K562 (cell line): ENCODE results near the gene ANAPC16. TPM values are rescaled to one million over a fixed set of nuclear protein-coding genes. Genes with fewer than 3 reads are reported as not detected.

ENCODE experiments used
- ESRRB ChIP-seq: fragments of 250-450 bp; sonication (Bioruptor Pico); IDR thresholded peaks from 2 replicates; pipeline ENCODE4 v1.5.0; 2020; ENCODE audit warnings: mild to moderate bottlenecking, moderate library complexity, borderline replicate concordance
- HSF4 ChIP-seq: fragments of 250-450 bp; sonication (Bioruptor Pico); IDR thresholded peaks from 2 replicates; pipeline ENCODE4 v2.1.2; 2022; ENCODE audit warnings: mild to moderate bottlenecking, moderate library complexity, borderline replicate concordance
- ILK ChIP-seq: fragments of 450-650 bp; IDR thresholded peaks from 2 replicates; pipeline ENCODE4 v1.6.1; 2016; ENCODE audit warnings: missing genetic modification characterization, low read depth, mild to moderate bottlenecking, missing compliant biosample characterization, moderate library complexity, borderline replicate concordance
- NFIX ChIP-seq: fragments of 250-450 bp; sonication (Bioruptor Pico); IDR thresholded peaks from 2 replicates; pipeline ENCODE4 v1.4.0; 2020; ENCODE audit warnings: low read depth, mild to moderate bottlenecking, moderate library complexity
- POLR2G ChIP-seq: fragments of 200-400 bp; formaldehyde crosslinking; IDR thresholded peaks from 2 replicates; pipeline ENCODE4 v1.6.1; 2017; ENCODE audit warnings: low read depth, mild to moderate bottlenecking, antibody characterized with exemption, low read length, moderate library complexity
- PURB ChIP-seq: sonication (generic); formaldehyde crosslinking; IDR thresholded peaks from 2 replicates; pipeline ENCODE4 v1.9.0; 2021; ENCODE audit warnings: low read depth, mild to moderate bottlenecking, missing genetic modification reagents
- RBM34 ChIP-seq: fragments of 200-400 bp; formaldehyde crosslinking; IDR thresholded peaks from 2 replicates; pipeline ENCODE4 v1.6.1; 2018; ENCODE audit warnings: low read length, borderline replicate concordance; ENCODE audit not compliant: insufficient read depth
- ZBTB1 ChIP-seq: sonication (generic); formaldehyde crosslinking; IDR thresholded peaks from 2 replicates; pipeline ENCODE4 v1.8.1; 2023; ENCODE audit warnings: missing genetic modification reagents, low read depth, mild to moderate bottlenecking, borderline replicate concordance
- ZNF165 ChIP-seq: fragments of 250-450 bp; sonication (Bioruptor Pico); IDR thresholded peaks from 2 replicates; pipeline ENCODE4 v1.4.0; 2020; ENCODE audit warnings: borderline replicate concordance
- ZNF224 ChIP-seq: sonication (generic); formaldehyde crosslinking; IDR thresholded peaks from 2 replicates; pipeline ENCODE4 v1.8.0; 2022; ENCODE audit warnings: mild to moderate bottlenecking, missing genetic modification reagents
- ZNF586 ChIP-seq: fragments of 450-650 bp; formaldehyde crosslinking; conservative IDR thresholded peaks from 2 replicates; pipeline ENCODE4 v1.4.0; 2020; ENCODE audit warnings: mild to moderate bottlenecking, moderate library complexity
- polyA plus RNA-seq, 8 experiments: library from polyadenylated mRNA; depleted of rRNA in 4 of 8; stranded (reverse) in 5 of 8; unstranded in 3 of 8; fragments of >200 nt; fragmentation: Nextera tagmentation in 2 of 8; fragmentation: Illumina TruSeq in 1 of 8; extraction: Ambion mirVana in 2 of 8; extraction: Trizol in 1 of 8; gene quantifications; 2 replicates each; pipeline versions ENCODE4 v1.2.1 to v1.2.3, GENCODE V29; 2011 to 2014; ENCODE audit warnings: inconsistent platforms in 1 of 8, missing spikeins in 1 of 8
- total RNA-seq, 7 experiments: library from RNA; depleted of rRNA in 6 of 7; stranded (reverse); fragments of >200 nt in 6 of 7; fragmentation: Illumina TruSeq in 2 of 7; extraction: Trizol in 2 of 7; gene quantifications; 2 replicates each; pipeline versions ENCODE4 v1.2.1 to v1.2.3, GENCODE V29; 2011 to 2021; ENCODE audit warnings: low replicate concordance in 1 of 7
- TF ChIP-seq, protein P1 (sequence below): fragments of 450-650 bp; IDR thresholded peaks from 2 replicates; pipeline ENCODE4 v1.6.1; 2016; ENCODE audit warnings: low read depth
- TF ChIP-seq, protein P2 (sequence below): fragments of 250-450 bp; sonication (Bioruptor Pico); IDR thresholded peaks from 2 replicates; pipeline ENCODE4 v1.4.0; 2020; ENCODE audit warnings: borderline replicate concordance
- TF ChIP-seq, protein P3 (sequence below): fragments of 450-650 bp; IDR thresholded peaks from 2 replicates; pipeline ENCODE4 v1.6.1; 2014; ENCODE audit warnings: low read depth, mild to moderate bottlenecking, moderate library complexity, borderline replicate concordance

Gene ANAPC16
- total and polyA plus RNA-seq, 9 of the 15 experiments (the other 6 are each of a cell fraction or from before 2014, with no cell fraction given): 42.6 to 208 (median 108) TPM

DNA sequence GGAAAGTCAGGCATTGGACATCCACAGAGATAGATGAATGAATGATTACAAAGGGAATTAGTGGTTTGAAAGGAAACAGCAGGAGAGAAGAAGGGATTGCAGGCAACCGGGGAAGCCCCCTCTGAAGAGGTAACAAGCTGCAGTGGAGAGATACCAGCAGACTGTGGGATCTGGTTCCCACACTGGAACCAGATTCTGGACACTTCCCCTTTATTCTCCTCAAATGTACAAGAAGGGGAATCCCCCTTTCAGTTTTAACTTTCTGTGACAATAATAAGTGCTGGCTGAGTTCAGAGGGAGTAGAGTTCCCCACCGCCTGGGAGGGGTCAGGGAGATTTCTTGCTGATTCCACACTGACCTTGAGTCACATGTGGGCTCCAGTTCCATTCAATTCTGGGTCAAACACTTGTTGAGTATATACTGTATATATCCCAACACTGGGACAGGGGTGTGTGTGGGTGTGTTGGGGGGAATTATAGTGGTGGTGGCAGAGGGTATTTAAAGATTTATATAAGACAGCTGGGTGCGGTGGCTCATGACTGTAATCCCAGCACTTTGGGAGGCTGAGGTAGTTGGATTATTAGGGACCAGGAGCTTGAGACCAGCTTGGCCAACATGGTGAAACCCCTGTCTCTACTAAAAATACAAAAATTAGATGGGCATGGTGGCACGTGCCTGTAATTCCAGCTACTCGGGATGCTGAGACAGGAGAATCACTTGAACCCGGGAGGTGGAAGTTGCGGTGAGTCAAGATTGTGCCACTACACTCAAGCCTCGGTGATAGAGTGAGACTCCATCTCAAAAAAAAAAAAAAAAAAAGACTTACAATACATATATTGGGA is 41.5 kb downstream of the ANAPC16 start (continued):
- TF ChIP-seq, protein P1, sequence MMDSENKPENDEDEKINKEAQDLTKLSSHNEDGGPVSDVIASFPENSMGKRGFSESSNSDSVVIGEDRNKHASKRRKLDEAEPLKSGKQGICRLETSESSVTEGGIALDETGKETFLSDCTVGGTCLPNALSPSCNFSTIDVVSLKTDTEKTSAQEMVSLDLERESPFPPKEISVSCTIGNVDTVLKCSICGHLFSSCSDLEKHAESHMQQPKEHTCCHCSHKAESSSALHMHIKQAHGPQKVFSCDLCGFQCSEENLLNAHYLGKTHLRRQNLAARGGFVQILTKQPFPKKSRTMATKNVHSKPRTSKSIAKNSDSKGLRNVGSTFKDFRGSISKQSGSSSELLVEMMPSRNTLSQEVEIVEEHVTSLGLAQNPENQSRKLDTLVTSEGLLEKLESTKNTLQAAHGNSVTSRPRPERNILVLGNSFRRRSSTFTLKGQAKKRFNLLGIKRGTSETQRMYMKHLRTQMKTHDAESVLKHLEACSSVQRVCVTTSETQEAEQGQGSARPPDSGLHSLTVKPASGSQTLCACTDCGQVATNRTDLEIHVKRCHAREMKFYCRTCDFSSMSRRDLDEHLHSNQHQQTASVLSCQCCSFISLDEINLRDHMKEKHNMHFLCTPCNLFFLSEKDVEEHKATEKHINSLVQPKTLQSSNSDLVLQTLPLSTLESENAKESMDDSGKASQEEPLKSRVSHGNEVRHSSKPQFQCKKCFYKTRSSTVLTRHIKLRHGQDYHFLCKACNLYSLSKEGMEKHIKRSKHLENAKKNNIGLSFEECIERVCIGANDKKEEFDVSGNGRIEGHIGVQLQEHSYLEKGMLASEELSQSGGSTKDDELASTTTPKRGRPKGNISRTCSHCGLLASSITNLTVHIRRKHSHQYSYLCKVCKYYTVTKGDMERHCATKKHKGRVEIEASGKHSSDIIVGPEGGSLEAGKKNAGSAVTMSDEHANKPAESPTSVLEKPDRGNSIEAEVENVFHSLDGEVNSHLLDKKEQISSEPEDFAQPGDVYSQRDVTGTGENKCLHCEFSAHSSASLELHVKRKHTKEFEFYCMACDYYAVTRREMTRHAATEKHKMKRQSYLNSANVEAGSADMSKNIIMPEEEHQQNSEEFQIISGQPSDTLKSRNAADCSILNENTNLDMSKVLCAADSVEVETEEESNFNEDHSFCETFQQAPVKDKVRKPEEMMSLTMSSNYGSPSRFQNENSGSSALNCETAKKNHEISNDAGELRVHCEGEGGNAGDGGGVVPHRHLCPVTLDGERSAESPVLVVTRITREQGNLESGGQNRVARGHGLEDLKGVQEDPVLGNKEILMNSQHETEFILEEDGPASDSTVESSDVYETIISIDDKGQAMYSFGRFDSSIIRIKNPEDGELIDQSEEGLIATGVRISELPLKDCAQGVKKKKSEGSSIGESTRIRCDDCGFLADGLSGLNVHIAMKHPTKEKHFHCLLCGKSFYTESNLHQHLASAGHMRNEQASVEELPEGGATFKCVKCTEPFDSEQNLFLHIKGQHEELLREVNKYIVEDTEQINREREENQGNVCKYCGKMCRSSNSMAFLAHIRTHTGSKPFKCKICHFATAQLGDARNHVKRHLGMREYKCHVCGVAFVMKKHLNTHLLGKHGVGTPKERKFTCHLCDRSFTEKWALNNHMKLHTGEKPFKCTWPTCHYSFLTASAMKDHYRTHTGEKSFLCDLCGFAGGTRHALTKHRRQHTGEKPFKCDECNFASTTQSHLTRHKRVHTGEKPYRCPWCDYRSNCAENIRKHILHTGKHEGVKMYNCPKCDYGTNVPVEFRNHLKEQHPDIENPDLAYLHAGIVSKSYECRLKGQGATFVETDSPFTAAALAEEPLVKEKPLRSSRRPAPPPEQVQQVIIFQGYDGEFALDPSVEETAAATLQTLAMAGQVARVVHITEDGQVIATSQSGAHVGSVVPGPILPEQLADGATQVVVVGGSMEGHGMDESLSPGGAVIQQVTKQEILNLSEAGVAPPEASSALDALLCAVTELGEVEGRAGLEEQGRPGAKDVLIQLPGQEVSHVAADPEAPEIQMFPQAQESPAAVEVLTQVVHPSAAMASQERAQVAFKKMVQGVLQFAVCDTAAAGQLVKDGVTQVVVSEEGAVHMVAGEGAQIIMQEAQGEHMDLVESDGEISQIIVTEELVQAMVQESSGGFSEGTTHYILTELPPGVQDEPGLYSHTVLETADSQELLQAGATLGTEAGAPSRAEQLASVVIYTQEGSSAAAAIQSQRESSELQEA: peak; percentile 55; the same call in 1 of the 2 replicates
- TF ChIP-seq ILK (no peak), POLR2G (no peak), ESRRB (no peak), RBM34 (no peak), ZNF586 (0 out of 2 replicates have a peak, but pooled peaks have one; percentile 36), ZNF165 (CRISPR knock-in tag) (no peak), ZBTB1 (no peak), ZNF224 (CRISPR knock-in tag) (no peak), PURB (CRISPR knock-in tag) (no peak), HSF4 (CRISPR knock-in tag) (no peak), NFIX (CRISPR knock-in tag) (0 out of 2 replicates have a peak, but pooled peaks have one; percentile 6)
- TF ChIP-seq, protein P2, sequence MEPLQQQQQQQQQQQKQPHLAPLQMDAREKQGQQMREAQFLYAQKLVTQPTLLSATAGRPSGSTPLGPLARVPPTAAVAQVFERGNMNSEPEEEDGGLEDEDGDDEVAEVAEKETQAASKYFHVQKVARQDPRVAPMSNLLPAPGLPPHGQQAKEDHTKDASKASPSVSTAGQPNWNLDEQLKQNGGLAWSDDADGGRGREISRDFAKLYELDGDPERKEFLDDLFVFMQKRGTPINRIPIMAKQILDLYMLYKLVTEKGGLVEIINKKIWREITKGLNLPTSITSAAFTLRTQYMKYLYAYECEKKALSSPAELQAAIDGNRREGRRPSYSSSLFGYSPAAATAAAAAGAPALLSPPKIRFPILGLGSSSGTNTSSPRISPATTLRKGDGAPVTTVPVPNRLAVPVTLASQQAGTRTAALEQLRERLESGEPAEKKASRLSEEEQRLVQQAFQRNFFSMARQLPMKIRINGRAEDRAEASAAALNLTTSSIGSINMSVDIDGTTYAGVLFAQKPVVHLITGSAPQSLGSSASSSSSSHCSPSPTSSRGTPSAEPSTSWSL (CRISPR knock-in tag): 0 out of 2 replicates have a peak, but pooled peaks have one; percentile 44
- TF ChIP-seq, protein P3, sequence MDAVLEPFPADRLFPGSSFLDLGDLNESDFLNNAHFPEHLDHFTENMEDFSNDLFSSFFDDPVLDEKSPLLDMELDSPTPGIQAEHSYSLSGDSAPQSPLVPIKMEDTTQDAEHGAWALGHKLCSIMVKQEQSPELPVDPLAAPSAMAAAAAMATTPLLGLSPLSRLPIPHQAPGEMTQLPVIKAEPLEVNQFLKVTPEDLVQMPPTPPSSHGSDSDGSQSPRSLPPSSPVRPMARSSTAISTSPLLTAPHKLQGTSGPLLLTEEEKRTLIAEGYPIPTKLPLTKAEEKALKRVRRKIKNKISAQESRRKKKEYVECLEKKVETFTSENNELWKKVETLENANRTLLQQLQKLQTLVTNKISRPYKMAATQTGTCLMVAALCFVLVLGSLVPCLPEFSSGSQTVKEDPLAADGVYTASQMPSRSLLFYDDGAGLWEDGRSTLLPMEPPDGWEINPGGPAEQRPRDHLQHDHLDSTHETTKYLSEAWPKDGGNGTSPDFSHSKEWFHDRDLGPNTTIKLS: no peak
- TF ChIP-seq, all 486 proteins: peak for 109
